Endothelial cell of umbilical vein (primary cell): ENCODE results near the gene SRGAP3. TPM values are rescaled to one million over a fixed set of nuclear protein-coding genes. Genes with fewer than 3 reads are reported as not detected.

Experiments
- BruUV-seq: library from RNA; stranded (reverse); fragments of 400-500 nt; replicated peaks from 2 replicates; lab custom pipeline; 2021; lab: Mats Ljungman, UMichigan
- CTCF ChIA-PET: fragments of 300-600, 350-600 bp; sonication (Branson Sonifier 250); formaldehyde crosslinking; loops from one replicate; lab custom pipeline; 2021; ENCODE audit warnings: antibody characterized with exemption, inconsistent platforms; lab: Charles Lee
- POLR2A ChIA-PET: fragments of 300-600, 350-600 bp; sonication (Branson Sonifier 250); formaldehyde crosslinking; loops from one replicate; lab custom pipeline; 2021; ENCODE audit warnings: antibody characterized with exemption, inconsistent platforms; lab: Charles Lee
- DNase-seq: peaks from one replicate; pipeline ENCODE4 v3.0.0-alpha.2; 2011; ENCODE audit warnings: low read depth, low spot score
- FAIRE-seq: peaks from 2 replicates; lab custom pipeline; 2011; peaks lifted over from hg19 to GRCh38; lab: Jason Lieb, UNC
- H2AFZ ChIP-seq: 2 replicates; pipeline ENCODE4 v1.6.0; 2012; ENCODE audit warnings: low read depth, low read length, control low read depth, inconsistent platforms
- H3K27ac ChIP-seq: 2 replicates; pipeline ENCODE4 v1.5.1; 2011; ENCODE audit warnings: low read depth, mild to moderate bottlenecking, control low read depth, low read length, moderate library complexity; ENCODE audit not compliant: insufficient read depth
- H3K27me3 ChIP-seq, 2 experiments: 2 replicates each; pipeline versions ENCODE4 v1.6.0 to v1.6.1; 2011; ENCODE audit warnings: low read length in 2 of 2, mixed read lengths in 1 of 2; ENCODE audit not compliant: control insufficient read depth in 2 of 2, insufficient read depth in 2 of 2
- H3K36me3 ChIP-seq, 2 experiments: 2 replicates in 1 of 2; 3 replicates in 1 of 2; pipeline ENCODE4 v1.5.1; 2011; ENCODE audit warnings: low read length in 2 of 2, mild to moderate bottlenecking in 1 of 2, moderate library complexity in 1 of 2; ENCODE audit not compliant: control insufficient read depth in 2 of 2, insufficient read depth in 2 of 2; ENCODE audit errors: extremely low read depth in 1 of 2
- H3K4me1 ChIP-seq: 3 replicates; pipeline ENCODE4 v1.5.1; 2011; ENCODE audit warnings: mild to moderate bottlenecking, low read length; ENCODE audit not compliant: control insufficient read depth, insufficient read depth; ENCODE audit errors: extremely low read depth
- H3K4me2 ChIP-seq: 2 replicates; pipeline ENCODE4 v1.6.1; 2011; ENCODE audit warnings: low read length, control low read depth, mixed read lengths; ENCODE audit not compliant: insufficient read depth
- H3K4me3 ChIP-seq, 3 experiments: fragments of 200-600 bp in 1 of 3; sonication (generic), shearing (Covaris generic) in 1 of 3; replicated peaks in 1 of 3; 2 replicates each; pipeline ENCODE4 v1.5.1; 2011 to 2016; ENCODE audit warnings: control low read depth in 3 of 3, low read length in 3 of 3, mild to moderate bottlenecking in 2 of 3, inconsistent platforms in 1 of 3, low read depth in 1 of 3, moderate library complexity in 1 of 3; ENCODE audit not compliant: insufficient read depth in 1 of 3
- H3K79me2 ChIP-seq: 2 replicates; pipeline ENCODE4 v1.6.0; 2012; ENCODE audit warnings: low read length, inconsistent platforms; ENCODE audit not compliant: control insufficient read depth, insufficient read depth
- H3K9ac ChIP-seq: replicated peaks from 2 replicates; pipeline ENCODE3; 2011; ENCODE audit warnings: low read length, control low read depth; ENCODE audit not compliant: insufficient read depth; ENCODE audit errors: extremely low read depth
- H3K9me1 ChIP-seq: replicated peaks from 3 replicates; pipeline ENCODE4 v1.6.0; 2011; ENCODE audit warnings: mild to moderate bottlenecking, low read length; ENCODE audit not compliant: control insufficient read depth, insufficient read depth; ENCODE audit errors: extremely low read depth
- H3K9me3 ChIP-seq: replicated peaks from 2 replicates; pipeline ENCODE4 v1.5.1; 2012; ENCODE audit warnings: low read length, inconsistent platforms; ENCODE audit not compliant: control insufficient read depth, insufficient read depth
- H4K20me1 ChIP-seq: replicated peaks from 2 replicates; pipeline ENCODE3; 2011; ENCODE audit warnings: mild to moderate bottlenecking, low read length; ENCODE audit not compliant: control insufficient read depth, insufficient read depth; ENCODE audit errors: extremely low read depth
- CTCF ChIP-seq, 2 donors: IDR thresholded peaks; 1 replicate in 1 of 2; 2 replicates in 1 of 2; pipeline ENCODE4 v1.5.1; 2011; ENCODE audit warnings: low read length in 2 of 2, mild to moderate bottlenecking in 2 of 2, moderate library complexity in 2 of 2, control low read depth in 1 of 2, inconsistent platforms in 1 of 2, low read depth in 1 of 2; ENCODE audit not compliant: insufficient read depth in 1 of 2; ENCODE audit errors: extremely low read depth in 1 of 2
- EZH2 ChIP-seq: IDR thresholded peaks from 2 replicates; pipeline ENCODE4 v1.6.1; 2012; ENCODE audit warnings: borderline replicate concordance, low read depth, mild to moderate bottlenecking, moderate library complexity, low read length, inconsistent platforms; ENCODE audit not compliant: severe bottlenecking
- FOS ChIP-seq: IDR thresholded peaks from 2 replicates; pipeline ENCODE4 v1.6.1; 2011; ENCODE audit warnings: mild to moderate bottlenecking, low read length, moderate library complexity, borderline replicate concordance; ENCODE audit not compliant: insufficient read depth
- GATA2 ChIP-seq: IDR thresholded peaks from 2 replicates; pipeline ENCODE4 v1.7.0; 2011; ENCODE audit warnings: low read depth, mild to moderate bottlenecking, moderate library complexity, mixed read lengths, low read length; ENCODE audit not compliant: insufficient read length, insufficient read depth
- JUN ChIP-seq: IDR thresholded peaks from 2 replicates; pipeline ENCODE4 v1.6.1; 2011; ENCODE audit warnings: borderline replicate concordance, low read depth; ENCODE audit not compliant: insufficient read length, insufficient read depth
- MAX ChIP-seq: IDR thresholded peaks from 2 replicates; pipeline ENCODE4 v1.6.1; 2011; ENCODE audit not compliant: insufficient read depth, insufficient read length
- MYC ChIP-seq: IDR thresholded peaks from one replicate; pipeline ENCODE4 v1.6.1; 2011; ENCODE audit warnings: mild to moderate bottlenecking, low read depth, low read length
- POLR2A ChIP-seq: IDR thresholded peaks from 2 replicates; pipeline ENCODE4 v1.6.1; 2012; ENCODE audit warnings: low read depth, mild to moderate bottlenecking, control low read depth, low read length
- POLR2AphosphoS5 ChIP-seq: IDR thresholded peaks from 2 replicates; pipeline ENCODE4 v1.6.1; 2012; ENCODE audit warnings: low read depth, mild to moderate bottlenecking, control low read depth, low read length, moderate library complexity; ENCODE audit not compliant: insufficient read depth
- dilution Hi-C: fragments of 300-500 bp; cut with MboI; formaldehyde crosslinking; loops from one replicate; pipeline ENCODE4 v1.15.0; 2019; ENCODE audit warnings: low sequenced_read_pairs; ENCODE audit not compliant: extremely low pct_ligation_motif_present
- intact Hi-C: fragments of 100-400 bp; cut with micrococcal nuclease; formaldehyde crosslinking; loops from one replicate; pipeline ENCODE4 v1.10.0; 2022
- polyA plus RNA-seq, 4 experiments: library from polyadenylated mRNA; depleted of rRNA in 3 of 4; stranded (reverse) in 3 of 4; unstranded in 1 of 4; fragments of >200 nt; gene quantifications; 2 replicates each; pipeline versions ENCODE4 v1.2.1 to v1.2.3, GENCODE V29; 2011 to 2012; ENCODE audit warnings: missing spikeins in 1 of 4
- total RNA-seq: library from RNA; stranded (reverse); gene quantifications from 2 replicates; pipeline ENCODE4 v1.2.3, GENCODE V29; 2021

SRGAP3 gene
- total and polyA plus RNA-seq, 2 donors (not counting 3 experiments of a cell fraction or from before 2014, with no cell fraction given), result 0.06 TPM; not detected in 1

GRCh38 chr3:9113040-9113439, 136.4 kb downstream of the SRGAP3 start:
- ChIA-PET CTCF (no interaction called here), POLR2A (no interaction called here)
- H3K9me1 ChIP-seq, result no peaks in the 10 kb centered on the region
- no peak for DNase-seq
- H3K27me3 ChIP-seq, result no peaks in the 10 kb centered on the region
- dilution Hi-C loops (no loop called here), intact Hi-C loops (no loop called here)
- H3K36me3 ChIP-seq, result no peaks in the 10 kb centered on the region
- no peaks in the 10 kb centered on the region for H3K9me3 ChIP-seq
- H3K79me2 ChIP-seq, result no peaks in the 10 kb centered on the region
- no peaks in the 10 kb centered on the region for H4K20me1 ChIP-seq
- no peak for TF ChIP-seq EZH2
- no peak for TF ChIP-seq FOS
- no peak for TF ChIP-seq MAX
- TF ChIP-seq GATA2, result no peak
- TF ChIP-seq MYC, result no peak
- no peak for TF ChIP-seq CTCF (IDR thresholded peaks at IDR 0.05; ENCODE audit: extremely low read depth in 1 of 2, insufficient read depth in 1 of 2, low read depth in 1 of 2, low read length in 2 of 2)
- no peak for TF ChIP-seq POLR2A
- no peak for TF ChIP-seq JUN
- TF ChIP-seq POLR2AphosphoS5, result no peak
- no TSS peak for BruUV-seq
- no peak overlapping the region for H3K9ac ChIP-seq
- H3K4me2 ChIP-seq, result no peak overlapping the region
- FAIRE-seq, result no peak
- H3K4me1 ChIP-seq, result no peaks in the 10 kb centered on the region
- no peak overlapping the region for H3K4me3 ChIP-seq
- H2AFZ ChIP-seq, result no peak overlapping the region
- H3K27ac ChIP-seq, result no peak overlapping the region
